HG03039 (cell line): ENCODE results near the gene UCN2.

ENCODE experiments used
- ATAC-seq: cut with Tn5 transposase; IDR thresholded peaks from one replicate; pipeline ENCODE4 v1.9.1; 2021; ENCODE audit warnings: mild to moderate bottlenecking, moderate library complexity; ENCODE audit not compliant: unreplicated experiment

Gene UCN2, protein sequence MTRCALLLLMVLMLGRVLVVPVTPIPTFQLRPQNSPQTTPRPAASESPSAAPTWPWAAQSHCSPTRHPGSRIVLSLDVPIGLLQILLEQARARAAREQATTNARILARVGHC

DNA sequence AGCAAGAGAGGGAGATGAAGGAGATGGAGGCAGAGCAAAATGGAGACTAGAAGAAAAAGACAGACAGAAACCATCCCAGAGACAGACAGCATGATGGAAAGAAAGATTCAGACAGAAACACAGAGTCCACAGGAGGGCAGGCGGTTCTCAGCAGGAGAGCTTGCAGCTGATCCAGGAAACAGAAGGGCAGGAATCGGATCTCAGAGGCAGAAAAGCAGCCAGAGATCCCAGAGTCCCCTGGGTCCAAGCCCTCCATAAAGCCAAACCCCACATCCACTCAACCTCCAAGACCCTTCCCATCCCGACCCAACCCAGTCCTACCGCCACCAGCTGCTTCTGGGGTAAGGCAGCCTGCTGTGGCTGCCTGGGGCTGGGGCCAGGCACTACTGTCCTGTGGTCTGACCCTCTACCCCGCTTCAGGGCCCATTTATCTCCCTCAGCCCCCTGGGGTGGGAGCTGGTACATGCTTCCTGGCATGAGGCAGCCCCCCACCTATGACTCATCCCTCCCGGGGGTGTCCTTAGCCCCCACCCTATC lies at the start of gene UCN2:
UCN2 (minus strand) TSS at position 400 of the 537 bp plus-strand sequence. CDS start 657 bp downstream, outside the sequence.
- no peak for ATAC-seq

DNA sequence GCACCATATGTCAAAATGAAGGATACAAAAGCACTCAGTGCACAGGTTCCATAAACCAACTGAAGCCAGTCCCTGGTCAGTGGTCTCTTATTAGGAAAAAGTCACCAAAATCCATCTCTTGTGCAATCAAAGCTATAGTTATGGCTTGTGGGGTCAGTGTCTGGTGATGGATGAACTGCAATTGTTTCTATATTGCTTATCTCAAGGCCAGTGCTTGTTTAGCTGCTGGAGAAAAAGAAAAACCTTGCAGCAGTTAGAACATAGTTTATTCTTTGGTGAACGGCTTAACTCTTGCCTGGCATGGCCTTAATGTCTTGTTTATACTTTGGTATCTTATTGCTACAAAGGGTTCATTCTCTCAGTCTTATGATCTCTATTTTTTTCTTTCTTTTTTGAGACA lies 48.7 kb upstream of the UCN2 start:
- ATAC-seq: no peak

DNA sequence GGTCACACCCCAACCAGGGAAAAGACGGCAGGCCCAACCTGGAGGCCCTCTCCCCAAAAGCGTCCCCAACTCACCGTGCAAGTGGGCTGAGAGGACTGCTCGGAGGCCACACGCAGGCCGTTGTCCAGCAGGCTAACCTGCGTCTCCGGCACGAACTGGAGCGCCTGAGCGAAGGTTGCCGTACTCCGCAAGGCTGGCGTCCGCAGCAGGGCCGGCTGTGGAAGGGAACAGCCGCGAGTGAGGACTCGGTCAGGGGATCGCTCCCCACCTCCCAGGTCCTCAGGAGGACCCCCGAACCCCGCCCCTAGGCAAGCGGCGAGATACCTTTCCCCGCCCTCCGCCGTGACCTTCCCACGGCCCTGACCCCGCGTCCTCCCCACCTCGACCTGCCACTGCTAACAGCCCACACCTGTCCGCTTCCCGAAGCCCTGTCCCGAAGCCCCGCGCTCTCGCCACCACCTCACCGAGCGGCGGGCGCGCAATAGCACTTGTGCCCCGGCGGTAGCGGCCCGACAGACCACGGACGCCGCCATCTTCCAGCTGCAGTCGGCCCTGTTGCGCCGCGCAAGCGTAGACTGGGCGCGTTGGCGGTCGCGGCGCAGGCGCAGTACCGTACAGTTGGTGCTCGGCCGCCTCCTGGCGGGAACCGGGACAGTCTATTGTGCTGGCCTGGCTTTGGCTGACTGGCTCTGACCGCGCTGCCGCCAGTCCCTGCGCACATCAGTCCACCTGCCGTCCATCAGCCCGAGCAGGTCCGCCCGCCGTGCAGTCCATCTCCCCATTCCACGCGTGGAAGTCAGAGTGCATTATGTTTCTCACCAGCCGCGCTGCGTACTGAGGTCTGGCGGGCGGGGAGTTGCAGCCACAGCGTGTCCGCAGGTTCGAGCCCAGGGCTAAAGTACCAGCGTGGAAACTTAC lies 45.8 kb upstream of the UCN2 start, which contains the start of gene UQCRC1:
UQCRC1 (minus strand) TSS at position 559 of the 918 bp plus-strand sequence; CDS start at position 533, 26 bp downstream.
- ATAC-seq: peak; percentile 88

DNA sequence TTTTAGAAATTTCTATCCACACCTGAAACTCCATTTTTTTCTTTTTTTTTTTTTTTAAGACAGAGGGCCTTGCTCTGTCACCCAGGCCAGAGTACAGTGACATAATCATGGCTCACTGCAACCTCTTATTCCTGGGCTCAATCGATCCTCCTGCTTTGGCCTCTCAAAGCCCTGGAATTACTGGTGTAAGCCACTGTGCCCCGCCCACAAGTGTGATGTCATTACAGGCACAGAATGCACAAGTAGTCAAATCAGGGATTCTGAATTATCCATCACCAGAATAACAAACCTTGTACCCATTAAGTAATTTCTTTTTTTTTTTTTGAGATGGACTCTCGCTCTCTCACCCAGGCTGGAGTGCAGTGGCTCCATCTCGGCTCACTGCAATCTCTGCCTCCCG lies 43.9 kb upstream of the UCN2 start:
- no peak for ATAC-seq

DNA sequence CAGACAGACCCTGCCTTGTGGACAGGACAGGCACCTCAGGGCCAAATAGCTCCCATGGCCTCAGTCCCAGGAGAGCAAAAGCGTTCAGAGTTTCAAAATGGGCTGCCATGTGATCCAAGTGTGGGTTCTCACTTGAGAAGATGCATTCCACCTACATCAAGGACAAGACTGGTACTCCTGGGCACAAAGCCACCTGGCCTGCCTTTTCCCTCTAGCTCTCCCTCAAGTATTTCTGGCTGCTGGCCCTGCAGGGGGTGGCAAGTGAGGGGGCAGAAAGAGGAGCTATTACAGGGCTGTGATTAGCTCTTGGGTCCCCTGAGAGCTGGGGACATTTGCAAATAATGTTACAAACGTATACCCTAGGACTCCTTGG lies 38.0 kb upstream of the UCN2 start:
- no peak for ATAC-seq

DNA sequence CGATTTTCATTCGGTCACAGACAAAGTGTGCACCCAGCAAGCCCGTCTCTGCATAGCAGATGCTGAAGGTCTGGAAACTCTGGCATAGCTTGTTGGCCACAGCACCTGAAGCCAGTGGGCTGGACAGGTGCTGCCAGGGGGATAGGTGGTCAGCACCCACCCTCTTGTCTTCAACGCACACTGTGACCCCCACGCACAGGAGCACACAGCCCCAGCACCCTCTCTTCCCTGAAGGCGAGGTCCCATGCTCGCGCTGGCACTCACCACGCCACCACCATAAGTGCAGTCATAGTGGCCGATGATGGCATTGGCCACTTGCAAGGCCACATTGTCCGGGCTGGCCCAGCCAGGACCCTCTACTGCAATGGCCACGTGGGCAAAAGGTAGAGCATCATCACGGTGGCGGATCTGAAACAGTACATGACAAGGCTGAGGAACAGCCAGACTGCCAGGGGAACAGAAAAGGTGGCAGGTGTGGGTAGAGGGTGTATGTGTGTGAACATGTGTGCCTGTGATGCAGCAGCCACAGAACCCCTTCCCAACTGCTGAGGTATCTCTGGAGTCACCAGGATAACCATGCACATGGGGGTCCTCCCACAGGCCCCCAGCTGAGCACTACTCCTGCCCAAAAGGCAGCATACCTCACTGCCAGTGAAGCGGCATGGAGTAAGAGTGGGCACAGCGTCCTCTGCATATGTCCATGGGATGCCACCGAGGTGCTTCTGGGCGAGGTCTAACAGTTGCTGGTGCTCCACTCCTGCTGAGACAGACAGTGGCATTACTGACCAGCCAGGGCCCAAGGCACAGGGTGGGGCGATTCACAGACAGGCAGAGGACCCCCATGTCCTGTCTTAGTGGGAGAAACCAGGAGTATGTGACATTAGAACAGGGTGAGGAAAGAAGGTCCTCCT lies 37.4 kb upstream of the UCN2 start:
- ATAC-seq: no peak

DNA sequence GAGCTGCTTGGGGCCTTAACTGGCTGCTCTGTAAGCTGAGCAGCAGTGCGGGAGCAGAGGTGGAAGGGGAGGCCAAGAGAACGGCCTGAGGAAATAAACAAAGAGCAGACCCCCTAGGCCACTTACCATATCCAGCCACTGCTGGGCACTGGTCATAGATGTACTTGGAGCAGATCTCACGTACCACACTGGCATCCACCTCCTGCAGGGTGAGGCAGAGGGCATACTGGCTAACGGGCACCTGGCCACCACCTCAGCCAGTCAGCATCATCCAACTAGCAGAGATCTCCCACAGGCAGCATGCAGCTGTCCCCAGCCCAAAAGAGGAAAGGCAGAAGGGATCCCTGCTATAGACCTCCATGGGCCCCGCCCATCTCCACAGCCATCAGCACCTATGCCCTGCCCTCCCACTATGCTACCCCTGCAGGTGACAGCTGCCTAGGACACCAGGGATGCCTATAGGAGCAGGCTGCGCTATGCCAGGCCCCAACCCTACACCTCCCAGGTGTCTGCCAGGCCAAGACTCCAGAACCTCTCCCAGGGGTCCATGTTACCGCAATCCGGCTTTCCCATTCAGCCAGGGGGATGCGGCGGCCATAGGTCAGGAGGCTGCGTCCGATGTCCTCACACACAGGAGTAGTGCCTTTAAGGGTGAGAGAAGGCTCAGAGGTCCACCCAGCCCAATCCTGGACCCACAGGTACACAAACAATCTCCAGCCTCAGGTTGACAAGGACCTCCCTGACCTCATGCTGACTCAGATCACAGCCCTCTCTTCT lies 36.1 kb upstream of the UCN2 start:
- ATAC-seq: no peak

DNA sequence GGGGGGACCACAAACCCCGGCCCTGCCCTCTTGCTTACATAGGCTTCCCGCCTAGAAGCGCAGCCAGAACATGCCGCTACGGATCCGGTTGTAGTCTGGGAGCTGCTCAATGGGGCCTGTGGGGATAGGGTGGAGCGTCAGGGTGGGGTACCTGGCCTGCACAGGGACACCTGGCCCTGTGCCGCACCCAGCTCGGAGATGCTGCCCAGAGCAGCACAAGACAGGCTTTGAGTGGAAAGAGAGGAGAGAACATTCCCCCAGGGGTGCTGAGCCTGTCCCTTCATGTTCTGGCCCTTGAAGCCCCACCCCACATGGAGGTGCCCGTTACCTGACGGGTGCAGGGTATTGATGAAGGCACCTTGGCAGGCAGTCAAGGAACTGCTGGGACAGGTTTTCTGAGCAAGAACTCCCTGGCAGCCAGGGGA lies 35.5 kb upstream of the UCN2 start:
- no peak for ATAC-seq

DNA sequence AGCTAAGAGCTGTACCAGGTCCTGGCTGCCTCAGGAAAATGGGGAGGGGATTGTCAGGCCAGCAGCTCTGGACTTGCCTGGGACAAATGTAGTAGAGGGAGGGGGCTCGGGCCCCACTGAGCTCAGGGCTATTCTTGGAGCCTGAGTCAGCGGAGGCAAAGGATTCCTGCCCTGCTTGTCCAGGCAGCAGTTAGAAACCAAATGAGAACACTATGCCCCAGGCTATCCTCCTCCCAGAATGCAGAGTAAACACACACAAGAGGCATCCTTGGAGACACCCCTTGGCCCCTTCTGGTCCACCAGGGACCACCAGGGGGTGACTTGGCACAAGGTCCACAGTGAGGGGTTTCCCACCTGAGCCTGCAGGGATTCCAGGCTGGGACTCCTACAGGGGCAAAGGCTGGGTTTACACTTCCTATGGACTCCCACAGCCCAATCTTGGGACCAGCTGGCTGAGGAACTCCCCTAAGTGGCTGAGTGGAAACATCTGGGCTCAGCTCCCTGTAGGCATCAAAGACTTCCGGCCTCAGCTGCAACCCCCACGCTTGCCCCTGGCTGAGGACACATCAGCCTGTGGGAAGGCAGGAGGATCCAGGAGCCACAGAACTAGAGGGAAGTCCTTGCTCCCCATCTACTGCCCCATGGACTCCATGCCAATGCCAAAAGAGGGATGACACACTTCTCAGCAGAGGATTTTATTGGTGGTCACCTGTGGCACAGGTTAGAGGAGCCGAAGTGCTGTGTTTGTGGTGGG lies 34.9 kb upstream of the UCN2 start:
- no peak for ATAC-seq

DNA sequence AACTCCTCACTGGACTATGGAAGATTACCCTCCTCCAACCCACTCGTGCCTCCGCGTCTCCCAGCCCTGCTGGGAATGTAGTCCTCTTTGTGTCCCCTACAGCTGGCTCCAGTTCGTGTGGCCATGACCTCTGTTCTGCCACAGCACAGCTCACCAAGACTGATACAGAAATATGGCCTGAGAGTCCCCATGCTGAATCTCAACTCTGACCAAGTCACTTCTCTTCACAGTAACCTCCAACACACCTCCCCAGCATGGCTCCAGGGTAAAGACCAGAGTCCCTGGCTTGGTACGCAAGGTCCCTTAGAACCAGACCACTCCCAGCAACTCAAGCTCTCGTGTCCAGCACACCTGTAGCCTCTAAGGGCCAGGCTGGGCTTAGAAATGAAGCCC lies 33.8 kb upstream of the UCN2 start:
- ATAC-seq: no peak

DNA sequence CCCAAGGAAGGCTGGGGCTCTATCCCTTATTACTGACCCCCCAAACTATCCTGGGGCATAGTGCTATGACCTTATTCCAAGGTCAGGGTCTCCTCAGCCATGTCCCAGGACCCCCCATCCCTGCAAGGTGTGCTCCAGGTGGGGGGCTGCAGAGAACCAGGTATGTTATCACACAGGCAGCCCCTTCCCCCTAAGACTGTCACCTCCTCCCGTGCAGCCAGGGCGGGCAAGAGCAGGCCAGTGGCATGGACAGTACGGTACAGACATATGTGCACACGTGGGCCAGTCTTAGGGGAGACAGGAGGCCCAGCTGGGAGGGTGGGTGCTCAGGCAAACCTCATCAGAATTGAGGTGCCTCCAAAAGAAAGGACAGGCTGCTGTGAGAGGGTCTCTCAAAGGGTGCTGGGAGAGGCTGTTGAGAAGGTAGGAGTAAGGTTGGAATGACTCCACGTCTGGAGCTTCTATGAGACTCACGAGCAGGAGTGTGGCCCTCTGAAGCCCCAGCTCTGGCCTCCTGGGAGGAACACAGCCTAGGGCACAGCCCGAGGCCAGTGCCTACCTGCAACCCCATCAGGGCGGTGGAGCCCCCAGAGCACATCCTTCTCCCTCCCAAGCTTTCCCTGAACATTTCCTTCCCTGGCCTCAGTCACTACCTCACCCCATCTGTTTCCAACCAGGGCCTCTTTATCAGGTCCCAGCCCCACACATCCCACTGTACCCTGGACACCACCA lies 33.3 kb upstream of the UCN2 start:
- ATAC-seq: no peak

DNA sequence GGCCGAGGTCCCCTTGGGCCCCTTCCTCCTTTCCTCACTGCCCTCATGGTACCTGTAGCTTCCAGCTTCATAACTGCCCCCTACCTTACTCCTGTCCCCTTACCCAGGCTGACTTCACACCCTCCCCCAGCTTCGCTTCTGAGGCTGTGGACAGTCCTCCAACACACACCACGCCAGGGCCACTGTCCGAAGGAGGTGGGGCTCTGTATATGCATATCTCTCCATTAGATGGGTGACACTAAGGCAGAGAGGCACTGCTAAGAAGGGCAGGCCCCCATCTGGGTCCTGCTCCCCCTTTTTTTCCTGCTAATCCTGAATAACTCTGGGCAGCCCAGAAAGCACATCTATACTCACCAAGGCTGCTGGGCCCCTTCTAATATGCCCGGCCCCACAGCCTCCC lies 32.6 kb upstream of the UCN2 start:
- no peak for ATAC-seq

DNA sequence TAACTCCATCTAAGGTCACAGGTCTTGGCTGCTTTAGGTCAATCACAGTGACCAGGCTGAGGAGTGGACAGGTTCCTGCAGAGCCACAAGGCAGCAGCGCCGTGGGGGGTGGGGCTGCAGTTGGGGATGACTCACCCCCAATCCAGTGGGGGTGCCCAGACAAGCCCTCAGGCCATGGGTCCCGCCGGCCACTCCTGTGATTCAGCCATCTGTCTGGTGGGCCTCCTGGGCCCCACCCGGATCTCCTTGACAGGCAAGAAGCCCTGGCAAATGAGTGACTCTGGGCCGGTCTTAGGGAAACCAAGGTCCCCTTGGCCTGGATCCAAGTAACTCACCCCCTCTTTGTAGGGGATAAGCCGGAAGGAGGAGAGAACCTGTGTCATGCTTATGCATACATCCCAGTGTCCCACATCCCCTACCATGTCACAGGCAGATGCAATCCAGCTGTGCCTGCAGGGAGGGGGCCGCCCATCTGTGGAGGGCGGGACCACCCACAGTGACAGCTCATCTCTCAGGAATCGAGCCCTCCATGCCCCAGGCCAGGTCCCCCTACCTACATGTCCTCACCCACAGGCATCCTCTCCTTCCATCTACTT lies 32.0 kb upstream of the UCN2 start:
- ATAC-seq: no peak

DNA sequence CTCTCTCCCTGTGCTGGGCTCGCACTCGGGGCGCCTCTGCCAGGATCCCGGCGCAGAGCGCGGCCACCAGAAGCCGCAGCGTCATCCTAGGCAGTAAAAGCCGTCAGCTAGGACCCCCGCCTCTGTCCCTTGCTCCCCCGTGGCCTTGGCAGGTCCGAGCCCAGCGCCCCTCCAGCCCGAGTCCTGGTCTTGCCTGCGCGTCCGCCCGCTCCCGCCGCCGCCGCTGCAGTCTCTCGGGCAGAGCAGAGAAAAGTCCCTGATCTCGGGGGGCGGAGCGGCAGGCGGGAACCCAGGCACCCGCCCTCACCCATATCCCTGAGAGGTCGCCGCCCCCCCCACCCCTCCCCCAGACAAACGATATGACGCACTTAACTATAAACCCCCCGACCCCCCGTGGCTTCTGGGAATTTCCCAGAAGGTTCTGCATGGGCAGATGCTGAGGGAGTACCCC lies 31.5 kb upstream of the UCN2 start, which contains the start of gene COL7A1:
COL7A1 (minus strand) TSS at position 255 of the 451 bp plus-strand sequence; CDS start at position 85, 170 bp downstream.
- no peak for ATAC-seq

DNA sequence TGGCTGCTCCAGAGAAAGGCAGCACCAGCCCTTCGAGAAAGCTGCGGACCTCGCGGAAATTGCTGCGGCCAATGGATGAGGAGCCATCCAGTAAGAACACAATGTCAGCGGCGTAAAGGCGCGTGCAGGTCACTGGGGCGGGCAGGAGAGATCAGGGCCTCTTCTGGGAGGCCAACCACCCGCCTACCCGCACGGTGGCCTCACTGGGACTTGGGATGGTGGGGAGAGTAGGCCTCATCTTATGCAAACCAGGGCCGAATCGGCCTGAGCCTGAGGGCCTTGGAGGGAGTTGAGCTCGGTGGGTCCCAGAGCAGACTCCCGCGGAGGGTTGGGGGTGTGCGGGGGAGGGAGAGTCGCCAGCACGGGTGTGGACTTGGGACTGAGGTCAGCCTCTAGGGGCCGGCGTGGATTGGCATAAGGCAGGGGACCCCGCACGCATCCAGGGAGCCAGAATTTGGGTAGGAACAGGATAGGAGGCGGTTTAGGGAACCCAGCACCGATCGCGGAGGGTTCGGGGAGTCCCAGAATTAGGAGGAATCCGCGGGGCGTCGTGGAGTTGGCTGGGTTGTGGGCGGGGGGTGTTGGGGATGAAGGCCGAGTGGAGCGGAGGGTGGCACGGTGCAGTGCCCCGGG lies 31.0 kb upstream of the UCN2 start:
- no peak for ATAC-seq

DNA sequence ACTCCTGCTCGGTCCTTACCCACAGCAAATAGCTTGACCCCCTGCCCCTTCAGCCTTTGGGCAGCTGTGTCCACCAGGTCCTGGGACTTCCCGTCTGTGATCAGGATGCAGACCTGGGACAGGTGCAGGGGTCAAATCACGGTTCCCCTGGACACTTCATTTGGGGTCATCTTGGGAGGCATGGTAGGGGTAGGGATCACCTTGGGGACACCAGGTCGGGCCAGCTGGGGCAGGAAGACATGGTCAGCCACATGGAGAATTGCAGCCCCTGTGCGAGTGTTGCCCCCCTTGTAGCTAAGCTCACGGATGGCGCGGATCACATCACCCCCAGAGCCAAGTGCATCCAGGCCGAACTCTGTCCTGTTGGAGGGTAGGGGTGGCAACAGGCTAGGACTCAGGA lies 29.8 kb upstream of the UCN2 start:
- no peak for ATAC-seq

DNA sequence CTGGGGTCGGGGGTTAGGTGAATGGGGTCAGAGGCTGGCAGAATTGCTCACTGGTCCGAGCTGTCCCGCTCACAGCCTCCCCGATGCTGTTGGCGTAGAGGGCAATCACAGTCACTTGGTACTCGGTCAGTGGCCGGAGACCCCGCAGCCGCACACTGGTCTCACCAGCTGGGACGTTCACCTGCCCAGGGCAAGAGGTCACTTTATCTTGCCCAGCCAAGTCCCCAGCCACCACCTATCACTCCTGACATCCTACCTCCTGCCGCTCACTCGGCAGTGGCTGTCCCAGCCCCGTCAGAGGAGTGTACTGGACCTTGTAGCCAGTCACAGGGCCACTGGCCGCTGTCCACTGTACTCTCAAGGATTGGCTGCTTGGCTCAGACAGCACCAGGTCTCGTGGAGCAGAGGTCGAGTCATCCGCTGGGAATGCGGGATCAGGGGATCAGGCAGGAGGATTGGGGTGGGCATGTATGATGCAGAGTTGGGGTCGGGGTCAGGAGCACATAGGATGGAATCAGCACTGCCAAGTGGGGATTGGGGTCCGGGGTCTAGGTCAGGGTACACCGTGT lies 29.0 kb upstream of the UCN2 start:
- no peak for ATAC-seq
